K562 (cell line): ENCODE results near the gene ANAPC5. TPM values are rescaled to one million over a fixed set of nuclear protein-coding genes. Genes with fewer than 3 reads are reported as not detected.

Source experiments
- CCAR2 ChIP-seq: fragments of 200-400 bp; formaldehyde crosslinking; IDR thresholded peaks from 2 replicates; pipeline ENCODE4 v1.6.1; 2017; ENCODE audit warnings: mild to moderate bottlenecking, low read depth, low read length
- E2F5 ChIP-seq: sonication (generic); formaldehyde crosslinking; IDR thresholded peaks from 2 replicates; pipeline ENCODE4 v1.8.0; 2022; ENCODE audit warnings: mild to moderate bottlenecking, missing genetic modification reagents
- ESRRA ChIP-seq: fragments of 450-650 bp; IDR thresholded peaks from 2 replicates; pipeline ENCODE4 v1.6.1; 2014; ENCODE audit warnings: low read depth, mild to moderate bottlenecking, moderate library complexity, borderline replicate concordance
- ETS1 ChIP-seq: conservative IDR thresholded peaks from 2 replicates; pipeline ENCODE4 v1.6.1; 2011; ENCODE audit warnings: low read depth, mild to moderate bottlenecking, low read length; ENCODE audit not compliant: control insufficient read depth
- KAT2B ChIP-seq: IDR thresholded peaks from one replicate; pipeline ENCODE4 v1.6.1; 2012; ENCODE audit warnings: low read depth, mild to moderate bottlenecking, control low read depth, inconsistent platforms, low read length, moderate library complexity
- MAFK ChIP-seq: IDR thresholded peaks from 2 replicates; pipeline ENCODE4 v1.6.1; 2011; ENCODE audit warnings: low read length, improper control_type of control experiment
- MAX ChIP-seq: sonication (generic); formaldehyde crosslinking; IDR thresholded peaks from 2 replicates; pipeline ENCODE4 v1.9.0; 2022; ENCODE audit warnings: mild to moderate bottlenecking, missing genetic modification reagents
- NBN ChIP-seq: fragments of 450-650 bp; IDR thresholded peaks from 2 replicates; pipeline ENCODE4 v1.6.1; 2016; ENCODE audit warnings: low read depth, mild to moderate bottlenecking
- POLR2H ChIP-seq: IDR thresholded peaks from 2 replicates; pipeline ENCODE4 v1.6.1; 2016; ENCODE audit warnings: missing genetic modification characterization, low read depth, mild to moderate bottlenecking, control low read depth, missing compliant biosample characterization, moderate library complexity
- RAD51 ChIP-seq: fragments of 450-650 bp; IDR thresholded peaks from 2 replicates; pipeline ENCODE4 v1.7.1; 2016; ENCODE audit warnings: low read depth, mild to moderate bottlenecking, borderline replicate concordance
- SMC3 ChIP-seq: conservative IDR thresholded peaks from 2 replicates; pipeline ENCODE4 v1.6.1; 2011; ENCODE audit warnings: low read depth, low read length, improper control_type of control experiment; ENCODE audit not compliant: insufficient read depth
- polyA plus RNA-seq, 8 experiments: library from polyadenylated mRNA; depleted of rRNA in 4 of 8; stranded (reverse) in 5 of 8; unstranded in 3 of 8; fragments of >200 nt; fragmentation: Nextera tagmentation in 2 of 8; fragmentation: Illumina TruSeq in 1 of 8; extraction: Ambion mirVana in 2 of 8; extraction: Trizol in 1 of 8; gene quantifications; 2 replicates each; pipeline versions ENCODE4 v1.2.1 to v1.2.3, GENCODE V29; 2011 to 2014; ENCODE audit warnings: inconsistent platforms in 1 of 8, missing spikeins in 1 of 8
- total RNA-seq, 7 experiments: library from RNA; depleted of rRNA in 6 of 7; stranded (reverse); fragments of >200 nt in 6 of 7; fragmentation: Illumina TruSeq in 2 of 7; extraction: Trizol in 2 of 7; gene quantifications; 2 replicates each; pipeline versions ENCODE4 v1.2.1 to v1.2.3, GENCODE V29; 2011 to 2021; ENCODE audit warnings: low replicate concordance in 1 of 7
- TF ChIP-seq, protein P1 (sequence below): fragments of 450-650 bp; IDR thresholded peaks from 2 replicates; pipeline ENCODE4 v1.6.1; 2018; ENCODE audit not compliant: partially characterized antibody
- TF ChIP-seq, protein P2 (sequence below): fragments of 250-450 bp; sonication (Bioruptor Pico); IDR thresholded peaks from 2 replicates; pipeline ENCODE4 v1.4.0; 2020; ENCODE audit warnings: mild to moderate bottlenecking, moderate library complexity
- TF ChIP-seq, protein P3 (sequence below): IDR thresholded peaks from 2 replicates; pipeline ENCODE4 v1.6.1; 2011; ENCODE audit warnings: borderline replicate concordance, low read depth, mild to moderate bottlenecking, moderate library complexity, low read length; ENCODE audit not compliant: insufficient read depth, poor library complexity, severe bottlenecking

ANAPC5 gene
- total and polyA plus RNA-seq, 9 of the 15 experiments (the other 6 are each of a cell fraction or from before 2014, with no cell fraction given): 136 to 315 (median 197) TPM

- no peak for TF ChIP-seq POLR2H (tag)
- TF ChIP-seq, protein P1, sequence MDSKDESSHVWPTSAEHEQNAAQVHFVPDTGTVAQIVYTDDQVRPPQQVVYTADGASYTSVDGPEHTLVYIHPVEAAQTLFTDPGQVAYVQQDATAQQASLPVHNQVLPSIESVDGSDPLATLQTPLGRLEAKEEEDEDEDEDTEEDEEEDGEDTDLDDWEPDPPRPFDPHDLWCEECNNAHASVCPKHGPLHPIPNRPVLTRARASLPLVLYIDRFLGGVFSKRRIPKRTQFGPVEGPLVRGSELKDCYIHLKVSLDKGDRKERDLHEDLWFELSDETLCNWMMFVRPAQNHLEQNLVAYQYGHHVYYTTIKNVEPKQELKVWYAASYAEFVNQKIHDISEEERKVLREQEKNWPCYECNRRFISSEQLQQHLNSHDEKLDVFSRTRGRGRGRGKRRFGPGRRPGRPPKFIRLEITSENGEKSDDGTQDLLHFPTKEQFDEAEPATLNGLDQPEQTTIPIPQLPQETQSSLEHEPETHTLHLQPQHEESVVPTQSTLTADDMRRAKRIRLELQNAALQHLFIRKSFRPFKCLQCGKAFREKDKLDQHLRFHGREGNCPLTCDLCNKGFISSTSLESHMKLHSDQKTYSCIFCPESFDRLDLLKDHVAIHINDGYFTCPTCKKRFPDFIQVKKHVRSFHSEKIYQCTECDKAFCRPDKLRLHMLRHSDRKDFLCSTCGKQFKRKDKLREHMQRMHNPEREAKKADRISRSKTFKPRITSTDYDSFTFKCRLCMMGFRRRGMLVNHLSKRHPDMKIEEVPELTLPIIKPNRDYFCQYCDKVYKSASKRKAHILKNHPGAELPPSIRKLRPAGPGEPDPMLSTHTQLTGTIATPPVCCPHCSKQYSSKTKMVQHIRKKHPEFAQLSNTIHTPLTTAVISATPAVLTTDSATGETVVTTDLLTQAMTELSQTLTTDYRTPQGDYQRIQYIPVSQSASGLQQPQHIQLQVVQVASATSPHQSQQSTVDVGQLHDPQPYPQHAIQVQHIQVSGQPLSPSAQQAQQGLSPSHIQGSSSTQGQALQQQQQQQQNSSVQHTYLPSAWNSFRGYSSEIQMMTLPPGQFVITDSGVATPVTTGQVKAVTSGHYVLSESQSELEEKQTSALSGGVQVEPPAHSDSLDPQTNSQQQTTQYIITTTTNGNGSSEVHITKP: no peak
- TF ChIP-seq RAD51: no peak
- peak; percentile 48; the same call in 1 of the 2 replicates for TF ChIP-seq MAFK
- no peak for TF ChIP-seq CCAR2
- TF ChIP-seq KAT2B: no peak
- no peak for TF ChIP-seq NBN
- TF ChIP-seq, protein P2, sequence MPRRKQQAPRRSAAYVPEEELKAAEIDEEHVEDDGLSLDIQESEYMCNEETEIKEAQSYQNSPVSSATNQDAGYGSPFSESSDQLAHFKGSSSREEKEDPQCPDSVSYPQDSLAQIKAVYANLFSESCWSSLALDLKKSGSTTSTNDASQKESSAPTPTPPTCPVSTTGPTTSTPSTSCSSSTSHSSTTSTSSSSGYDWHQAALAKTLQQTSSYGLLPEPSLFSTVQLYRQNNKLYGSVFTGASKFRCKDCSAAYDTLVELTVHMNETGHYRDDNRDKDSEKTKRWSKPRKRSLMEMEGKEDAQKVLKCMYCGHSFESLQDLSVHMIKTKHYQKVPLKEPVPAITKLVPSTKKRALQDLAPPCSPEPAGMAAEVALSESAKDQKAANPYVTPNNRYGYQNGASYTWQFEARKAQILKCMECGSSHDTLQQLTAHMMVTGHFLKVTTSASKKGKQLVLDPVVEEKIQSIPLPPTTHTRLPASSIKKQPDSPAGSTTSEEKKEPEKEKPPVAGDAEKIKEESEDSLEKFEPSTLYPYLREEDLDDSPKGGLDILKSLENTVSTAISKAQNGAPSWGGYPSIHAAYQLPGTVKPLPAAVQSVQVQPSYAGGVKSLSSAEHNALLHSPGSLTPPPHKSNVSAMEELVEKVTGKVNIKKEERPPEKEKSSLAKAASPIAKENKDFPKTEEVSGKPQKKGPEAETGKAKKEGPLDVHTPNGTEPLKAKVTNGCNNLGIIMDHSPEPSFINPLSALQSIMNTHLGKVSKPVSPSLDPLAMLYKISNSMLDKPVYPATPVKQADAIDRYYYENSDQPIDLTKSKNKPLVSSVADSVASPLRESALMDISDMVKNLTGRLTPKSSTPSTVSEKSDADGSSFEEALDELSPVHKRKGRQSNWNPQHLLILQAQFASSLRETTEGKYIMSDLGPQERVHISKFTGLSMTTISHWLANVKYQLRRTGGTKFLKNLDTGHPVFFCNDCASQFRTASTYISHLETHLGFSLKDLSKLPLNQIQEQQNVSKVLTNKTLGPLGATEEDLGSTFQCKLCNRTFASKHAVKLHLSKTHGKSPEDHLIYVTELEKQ (CRISPR knock-in tag): no peak
- TF ChIP-seq SMC3: no peak
- no peak for TF ChIP-seq ESRRA
- no peak for TF ChIP-seq MAX (CRISPR knock-in tag)
- TF ChIP-seq, protein P3, sequence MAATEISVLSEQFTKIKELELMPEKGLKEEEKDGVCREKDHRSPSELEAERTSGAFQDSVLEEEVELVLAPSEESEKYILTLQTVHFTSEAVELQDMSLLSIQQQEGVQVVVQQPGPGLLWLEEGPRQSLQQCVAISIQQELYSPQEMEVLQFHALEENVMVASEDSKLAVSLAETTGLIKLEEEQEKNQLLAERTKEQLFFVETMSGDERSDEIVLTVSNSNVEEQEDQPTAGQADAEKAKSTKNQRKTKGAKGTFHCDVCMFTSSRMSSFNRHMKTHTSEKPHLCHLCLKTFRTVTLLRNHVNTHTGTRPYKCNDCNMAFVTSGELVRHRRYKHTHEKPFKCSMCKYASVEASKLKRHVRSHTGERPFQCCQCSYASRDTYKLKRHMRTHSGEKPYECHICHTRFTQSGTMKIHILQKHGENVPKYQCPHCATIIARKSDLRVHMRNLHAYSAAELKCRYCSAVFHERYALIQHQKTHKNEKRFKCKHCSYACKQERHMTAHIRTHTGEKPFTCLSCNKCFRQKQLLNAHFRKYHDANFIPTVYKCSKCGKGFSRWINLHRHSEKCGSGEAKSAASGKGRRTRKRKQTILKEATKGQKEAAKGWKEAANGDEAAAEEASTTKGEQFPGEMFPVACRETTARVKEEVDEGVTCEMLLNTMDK: no peak
- TF ChIP-seq ETS1: no peak
- no peak for TF ChIP-seq E2F5 (CRISPR knock-in tag)
Measured at GRCh38 chr12:121388421-121388981, 36.3 kb upstream of the ANAPC5 start (continued).
